ENCODE measurements around the gene MAU2.

MAU2 gene, protein sequence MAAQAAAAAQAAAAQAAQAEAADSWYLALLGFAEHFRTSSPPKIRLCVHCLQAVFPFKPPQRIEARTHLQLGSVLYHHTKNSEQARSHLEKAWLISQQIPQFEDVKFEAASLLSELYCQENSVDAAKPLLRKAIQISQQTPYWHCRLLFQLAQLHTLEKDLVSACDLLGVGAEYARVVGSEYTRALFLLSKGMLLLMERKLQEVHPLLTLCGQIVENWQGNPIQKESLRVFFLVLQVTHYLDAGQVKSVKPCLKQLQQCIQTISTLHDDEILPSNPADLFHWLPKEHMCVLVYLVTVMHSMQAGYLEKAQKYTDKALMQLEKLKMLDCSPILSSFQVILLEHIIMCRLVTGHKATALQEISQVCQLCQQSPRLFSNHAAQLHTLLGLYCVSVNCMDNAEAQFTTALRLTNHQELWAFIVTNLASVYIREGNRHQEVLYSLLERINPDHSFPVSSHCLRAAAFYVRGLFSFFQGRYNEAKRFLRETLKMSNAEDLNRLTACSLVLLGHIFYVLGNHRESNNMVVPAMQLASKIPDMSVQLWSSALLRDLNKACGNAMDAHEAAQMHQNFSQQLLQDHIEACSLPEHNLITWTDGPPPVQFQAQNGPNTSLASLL

DNA sequence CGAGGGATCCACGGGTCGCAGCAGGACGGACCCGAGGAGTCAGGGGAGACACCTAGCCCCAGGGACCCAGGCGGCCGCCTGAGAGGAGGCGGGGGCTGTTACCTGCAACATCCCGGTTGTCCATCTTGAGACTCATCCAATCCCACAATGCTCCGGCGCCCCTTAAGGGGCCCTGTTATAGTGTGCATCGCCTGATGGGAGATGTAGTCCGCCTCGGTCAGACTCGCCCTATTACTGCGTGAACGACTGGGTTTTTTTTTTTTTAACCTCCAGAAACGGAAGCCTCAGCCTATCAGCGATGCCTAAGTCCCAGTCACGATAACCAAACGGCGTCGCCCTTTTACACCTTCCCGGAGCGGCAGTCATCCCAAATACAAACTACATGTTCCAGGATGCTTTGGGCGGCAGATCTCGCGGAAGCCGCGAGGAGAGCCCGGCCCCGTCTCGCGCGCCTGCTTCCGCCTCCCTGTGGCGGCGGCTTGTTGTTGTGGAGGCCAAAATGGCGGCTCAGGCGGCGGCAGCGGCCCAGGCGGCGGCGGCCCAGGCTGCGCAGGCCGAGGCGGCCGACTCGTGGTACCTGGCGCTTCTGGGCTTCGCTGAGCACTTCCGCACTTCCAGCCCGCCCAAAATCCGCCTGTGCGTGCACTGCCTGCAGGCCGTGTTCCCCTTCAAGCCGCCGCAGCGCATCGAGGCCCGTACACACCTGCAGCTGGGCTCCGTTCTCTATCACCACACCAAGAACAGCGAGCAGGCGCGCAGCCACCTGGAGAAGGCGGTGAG, at the start of gene MAU2, which contains the start of gene SUGP1:
Gene MAU2, plus strand, starts transcription at position 469 of the 780 bp plus-strand sequence. Its CDS starts 31 bp downstream, at position 500.
Gene SUGP1, minus strand, starts transcription at position 149 of the 780 bp plus-strand sequence. Its CDS starts 13 bp downstream, at position 136.
- peak; percentile 92 to 93 for DNase-seq

DNA sequence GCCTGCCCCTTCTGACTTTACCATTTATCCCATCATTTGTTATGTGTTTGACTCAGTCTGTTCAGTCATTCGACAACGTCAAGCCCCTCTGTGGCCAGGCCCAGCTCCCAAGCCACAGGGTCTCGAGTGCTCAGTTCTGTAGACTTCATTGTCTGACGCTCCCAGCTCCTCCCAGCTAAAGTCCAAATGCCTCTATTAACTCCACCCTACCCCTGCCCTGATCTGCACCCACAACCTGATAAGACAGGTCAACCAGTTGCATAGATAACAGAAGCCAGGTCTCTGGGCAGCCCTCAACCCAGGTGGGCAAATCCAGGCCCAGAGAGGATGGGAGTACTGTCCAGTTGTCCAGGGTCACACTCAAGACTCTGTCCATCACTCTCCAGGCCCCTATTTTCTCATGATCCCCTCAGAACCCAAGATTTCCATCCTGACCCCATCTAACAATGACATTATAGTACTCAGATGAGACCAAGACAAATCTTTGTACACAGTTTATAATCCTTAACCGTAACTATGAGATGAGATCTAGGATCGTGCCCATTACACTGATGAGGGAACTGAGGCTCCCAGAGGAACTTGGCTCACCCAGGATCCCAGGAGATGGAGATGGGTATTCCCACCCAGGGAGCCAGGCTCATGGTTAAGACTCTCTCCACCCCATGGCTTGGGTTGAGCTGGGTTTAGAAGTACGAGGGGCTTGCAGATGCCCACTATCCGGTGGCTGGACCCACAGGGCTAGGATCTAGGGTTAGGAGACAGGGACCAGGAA, 48.6 kb upstream of the MAU2 start:
- no peak for DNase-seq

DNA sequence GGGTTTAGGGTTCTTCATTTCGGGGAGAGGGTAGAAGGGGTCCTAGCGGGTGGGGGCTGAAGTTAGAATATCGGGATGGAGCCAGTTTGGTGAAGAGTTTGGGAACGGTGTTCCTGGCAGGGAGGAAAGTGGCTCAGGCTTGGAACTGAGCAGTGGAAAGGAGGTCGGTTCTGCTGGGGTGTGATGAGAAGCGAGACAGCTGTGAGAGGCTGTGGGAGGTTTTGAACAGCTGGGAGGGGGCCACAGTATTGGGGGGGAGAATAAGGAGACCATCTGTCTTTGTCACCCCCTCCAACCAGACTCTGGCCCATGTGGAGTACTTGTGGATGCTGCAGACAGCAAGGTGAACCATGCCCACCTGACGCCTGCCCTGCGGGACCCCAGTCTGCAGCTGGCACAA, 46.5 kb upstream of the MAU2 start:
- DNase-seq, result no peak

DNA sequence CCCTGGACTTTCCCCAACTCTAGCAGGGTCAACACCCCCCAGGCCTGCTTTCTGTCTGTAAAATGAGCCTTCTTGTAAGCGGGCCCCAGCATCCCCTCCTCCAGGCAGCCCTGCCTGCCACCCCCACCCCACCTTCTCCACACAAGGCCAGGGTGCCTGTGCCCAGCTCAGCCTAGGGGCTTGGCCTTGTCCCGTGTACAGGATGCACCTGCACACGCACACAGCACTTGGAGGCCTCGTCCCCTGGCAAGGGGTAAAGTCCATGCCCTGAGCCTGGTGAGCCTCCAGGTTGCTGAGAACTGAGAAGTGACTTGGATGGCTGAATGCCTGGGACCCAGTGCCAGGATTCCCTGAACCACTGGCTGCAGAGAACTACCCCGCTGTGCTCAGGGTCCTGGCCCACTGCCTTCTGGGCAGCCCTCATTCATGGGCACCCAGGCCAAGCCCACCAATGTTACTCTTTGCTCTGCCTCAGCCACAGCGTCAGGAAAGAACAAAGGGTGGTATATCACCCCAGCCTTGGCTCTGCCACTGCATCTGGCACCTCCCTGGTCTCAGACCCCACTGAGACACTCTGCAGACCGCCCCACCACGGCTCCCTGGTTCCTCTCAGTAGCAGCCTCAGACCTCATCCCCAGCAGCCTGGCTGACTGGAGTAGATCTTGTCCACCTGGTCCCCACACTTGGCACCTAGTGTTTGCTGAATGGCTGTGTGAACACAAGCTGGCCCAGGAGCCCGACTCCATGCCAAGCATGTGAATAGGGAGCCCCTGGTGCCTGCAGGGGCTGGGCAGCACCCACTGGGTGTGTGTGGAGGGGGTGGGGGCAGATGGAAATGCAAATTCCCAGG, 45.7 kb upstream of the MAU2 start:
- no peak for DNase-seq

DNA sequence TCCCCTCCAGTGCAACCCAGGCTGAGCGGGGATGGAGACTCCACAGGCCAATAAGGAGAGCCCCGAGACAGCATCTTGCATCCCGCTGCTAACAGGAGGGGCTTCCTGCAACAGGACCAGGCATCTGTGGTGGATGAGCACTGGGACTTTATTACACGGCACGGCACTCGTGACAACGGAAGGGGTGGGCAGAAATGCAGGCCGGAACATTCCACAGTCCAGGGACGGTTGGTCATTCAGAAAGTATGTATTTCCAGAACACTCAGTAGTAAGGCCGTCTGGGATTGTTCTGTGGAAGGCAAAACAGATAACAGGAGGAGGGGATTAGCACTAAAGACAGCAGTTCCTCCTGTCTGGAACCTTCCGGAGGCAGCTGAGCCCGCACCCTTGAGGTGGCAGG, 44.2 kb upstream of the MAU2 start:
- no peak for DNase-seq

DNA sequence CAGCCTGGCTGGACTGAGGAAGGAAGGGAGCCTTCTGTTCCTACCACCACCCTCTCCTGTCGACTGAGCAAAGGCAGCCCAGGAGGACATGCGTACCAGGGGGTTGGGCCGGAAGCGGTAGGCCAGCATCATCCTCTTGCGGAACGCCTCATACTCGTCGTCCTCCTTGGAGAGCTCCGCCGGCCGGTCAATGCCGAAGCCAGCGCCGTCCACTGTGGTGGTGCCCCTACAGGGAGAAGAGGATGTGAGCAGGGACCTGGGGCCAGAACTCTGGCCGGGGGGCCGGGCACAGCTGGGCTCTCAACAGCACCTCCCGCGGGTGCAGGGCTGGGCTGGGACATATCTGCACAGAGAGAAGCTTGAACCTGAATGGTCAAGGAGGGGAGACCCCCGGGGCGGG, 43.8 kb upstream of the MAU2 start:
- DNase-seq, result no peak

DNA sequence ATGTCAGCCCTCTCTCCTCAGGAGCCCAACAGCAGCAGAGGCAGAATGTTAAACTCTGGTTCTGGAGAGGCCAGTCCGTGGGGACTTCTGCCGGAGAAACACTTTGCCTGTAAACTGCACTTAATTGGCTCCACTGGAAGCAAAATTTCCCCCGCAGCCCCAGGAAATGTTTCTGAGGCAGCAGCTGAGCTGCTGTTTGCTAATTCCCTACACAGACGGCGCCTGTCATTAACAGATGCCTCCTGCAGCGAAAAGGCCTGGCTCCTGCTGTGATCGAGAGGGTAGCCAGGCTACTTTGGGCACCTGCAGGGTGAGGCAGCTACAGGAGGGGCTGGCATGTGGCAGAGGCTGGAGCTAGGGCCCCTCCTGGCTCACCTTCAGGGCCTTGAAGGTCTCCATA, 42.3 kb upstream of the MAU2 start:
- peak; percentile 90 to 95 for DNase-seq

DNA sequence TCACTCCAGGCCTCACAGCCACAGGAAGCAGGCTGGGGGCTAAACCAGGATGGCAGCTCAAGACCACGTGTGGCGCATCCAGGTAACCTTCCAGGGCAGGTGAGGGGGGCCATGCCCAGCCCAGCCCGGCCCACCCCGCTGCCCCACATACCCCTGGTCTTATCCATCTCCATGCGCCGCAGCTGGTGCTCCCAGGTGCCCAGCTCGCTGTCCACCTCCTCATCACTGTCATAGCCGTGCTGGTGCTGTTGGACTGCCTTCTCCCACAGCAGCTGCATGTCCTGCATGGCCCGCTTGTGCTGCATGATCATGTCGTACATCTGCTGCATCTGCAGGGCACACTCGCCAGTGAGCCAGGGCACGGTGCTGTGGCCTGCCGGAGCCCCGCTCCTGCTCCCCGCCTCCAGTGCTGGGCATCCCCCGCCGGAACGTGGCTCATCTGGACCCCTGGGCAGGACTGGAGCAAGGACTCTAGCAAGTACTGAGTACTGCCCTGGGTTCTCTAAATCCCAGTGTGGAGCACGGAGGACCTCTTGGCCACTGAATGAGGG, 41.5 kb upstream of the MAU2 start:
- no peak for DNase-seq

DNA sequence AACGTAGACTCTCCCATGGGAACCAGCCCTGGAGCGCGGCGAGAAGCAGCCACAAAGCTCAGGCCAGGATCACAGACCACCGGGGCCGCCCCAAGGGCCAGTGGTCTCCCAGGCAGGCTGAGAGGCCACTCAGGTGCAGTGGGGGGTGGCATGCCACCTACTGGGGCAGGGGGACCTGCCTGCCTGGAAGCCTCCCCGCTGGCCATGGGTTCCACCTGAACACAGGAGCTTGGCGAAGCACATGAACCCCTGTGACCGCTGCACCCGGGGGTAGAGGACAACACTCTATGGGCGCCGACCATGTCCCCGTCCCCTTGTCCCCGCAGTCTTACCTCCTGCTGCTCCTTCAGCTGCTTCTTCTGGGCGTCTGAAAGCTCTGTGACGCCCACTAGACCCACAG, 40.8 kb upstream of the MAU2 start:
- DNase-seq, result no peak

DNA sequence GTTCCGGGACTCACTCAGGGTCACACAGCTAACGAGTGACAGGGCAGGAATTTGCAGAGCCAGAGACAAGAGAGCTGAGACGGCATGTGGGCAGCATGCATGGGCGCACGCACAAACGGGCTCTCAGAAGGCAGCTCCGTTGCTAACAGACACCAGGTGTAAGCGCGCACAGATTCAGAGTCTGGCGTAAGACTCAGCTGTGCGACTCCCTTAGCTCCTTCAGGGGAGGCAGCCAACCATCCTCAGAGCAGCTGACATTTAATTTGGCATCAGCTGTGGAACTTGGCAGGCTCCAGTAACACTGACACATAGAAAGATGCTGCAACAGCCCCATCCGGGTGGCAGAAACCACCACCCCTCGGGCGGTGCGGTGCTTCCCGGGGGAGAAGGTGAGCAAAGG, 40.1 kb upstream of the MAU2 start:
- DNase-seq, result peak; percentile 31 to 50

DNA sequence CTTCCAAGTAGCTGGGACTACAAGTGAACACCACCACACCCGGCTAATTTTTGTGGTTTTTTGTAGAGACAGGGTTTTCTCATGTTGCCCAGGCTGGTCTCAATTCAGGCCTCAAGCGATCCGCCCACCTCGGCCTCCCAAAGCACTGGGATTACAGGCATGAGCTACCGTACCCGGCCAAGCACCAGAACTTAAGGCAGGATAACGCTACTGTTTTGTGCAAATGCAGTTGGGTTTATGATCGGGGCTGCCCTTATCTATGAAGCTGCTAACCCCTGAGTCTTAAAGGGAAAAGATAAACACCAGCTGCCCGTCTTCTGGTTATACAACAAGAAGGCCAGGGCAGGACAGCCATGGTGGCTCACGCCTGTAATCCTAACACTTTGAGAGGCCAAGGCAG, 34.9 kb upstream of the MAU2 start:
- no peak for DNase-seq

DNA sequence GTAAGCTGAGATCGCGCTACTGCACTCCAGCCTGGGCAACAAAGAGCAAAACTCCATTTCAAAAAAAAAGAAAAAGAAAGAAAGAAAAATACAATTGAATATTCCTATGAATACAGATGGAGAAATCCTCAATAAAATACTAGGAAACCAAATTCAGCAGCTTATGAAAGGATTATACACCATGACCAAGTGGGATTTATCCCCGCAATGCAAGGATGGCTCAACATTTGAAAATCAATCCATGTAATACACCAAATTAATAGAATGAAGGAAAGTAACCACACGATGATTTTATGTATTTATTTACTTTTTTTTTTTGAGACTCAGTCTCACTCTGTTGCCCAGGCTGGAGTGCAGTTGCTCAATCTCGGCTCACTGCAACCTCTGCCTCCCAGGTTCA, 28.0 kb upstream of the MAU2 start:
- DNase-seq, result no peak

DNA sequence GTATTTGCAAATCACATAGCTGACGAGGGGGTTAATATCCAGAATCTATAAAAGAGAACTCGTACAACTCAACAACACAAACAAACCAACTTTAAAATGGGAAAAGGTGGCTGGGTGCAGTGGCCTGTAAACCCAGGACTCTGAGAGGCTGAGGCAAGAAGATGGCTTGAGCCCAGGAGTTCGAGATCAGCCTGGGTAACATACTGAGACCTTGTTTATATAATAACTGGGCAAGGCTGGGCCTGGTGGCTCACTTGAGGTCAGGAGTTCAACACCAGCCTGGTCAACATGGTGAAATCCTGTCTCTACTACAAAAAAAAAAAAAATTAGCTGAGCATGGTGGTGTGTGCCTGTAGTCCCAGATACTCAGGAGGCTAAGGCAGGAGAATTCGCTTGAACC, 25.7 kb upstream of the MAU2 start:
- no peak for DNase-seq

DNA sequence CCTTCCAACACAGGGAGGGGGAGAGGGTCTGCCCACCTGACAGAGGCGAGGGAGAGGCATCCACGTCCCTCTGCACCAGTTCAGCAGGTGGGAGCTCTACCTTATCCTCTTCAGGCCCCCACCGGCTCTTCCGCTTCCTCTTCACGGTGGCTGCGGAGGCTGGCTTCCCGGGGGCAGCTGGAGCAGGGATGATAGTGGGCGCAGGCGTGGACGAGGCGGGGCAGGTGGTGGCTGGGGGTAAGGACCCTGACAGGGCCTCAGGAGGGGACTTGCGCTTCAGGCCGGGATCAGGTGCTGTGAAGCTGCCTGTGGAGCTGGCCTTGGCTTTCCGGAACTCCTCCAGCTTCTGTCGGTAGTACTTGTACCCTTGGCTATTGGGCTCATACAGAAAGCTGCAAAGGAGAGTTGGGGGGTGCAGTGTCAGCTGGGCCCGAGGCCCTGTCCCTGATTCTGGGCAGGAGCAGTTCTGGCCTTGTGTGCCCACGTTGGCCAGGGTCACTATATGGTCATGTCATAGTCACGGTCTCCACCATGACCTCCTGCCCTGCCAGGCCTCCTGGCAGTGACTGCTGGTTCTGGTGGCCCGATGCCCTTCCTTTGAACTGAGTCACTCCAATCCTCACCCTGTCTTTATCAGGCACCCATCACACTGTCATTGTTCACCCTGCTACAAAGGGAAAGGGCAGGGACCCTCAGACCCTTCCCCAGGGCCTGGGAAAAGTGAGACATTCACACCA, 23.5 kb upstream of the MAU2 start:
- DNase-seq, result no peak

DNA sequence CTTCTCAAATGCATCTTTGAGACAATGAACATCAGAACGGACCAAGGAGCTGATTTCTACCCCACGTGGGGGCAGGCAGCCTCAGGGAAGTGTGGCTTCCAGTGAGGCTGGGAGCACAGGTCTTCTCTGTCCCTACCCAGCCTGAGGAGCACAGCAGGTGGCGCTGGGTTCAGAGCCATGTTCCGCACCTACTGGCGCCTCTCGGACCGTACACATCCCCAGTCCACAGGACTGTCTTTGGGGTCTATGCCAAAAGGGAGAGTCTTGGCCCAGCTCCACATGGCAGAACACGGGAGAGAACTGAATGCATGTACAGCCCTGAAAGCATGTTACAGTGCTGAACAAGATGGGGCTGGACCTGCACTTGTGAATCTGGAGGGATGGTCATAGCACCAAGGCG, 22.9 kb upstream of the MAU2 start:
- DNase-seq, result no peak

DNA sequence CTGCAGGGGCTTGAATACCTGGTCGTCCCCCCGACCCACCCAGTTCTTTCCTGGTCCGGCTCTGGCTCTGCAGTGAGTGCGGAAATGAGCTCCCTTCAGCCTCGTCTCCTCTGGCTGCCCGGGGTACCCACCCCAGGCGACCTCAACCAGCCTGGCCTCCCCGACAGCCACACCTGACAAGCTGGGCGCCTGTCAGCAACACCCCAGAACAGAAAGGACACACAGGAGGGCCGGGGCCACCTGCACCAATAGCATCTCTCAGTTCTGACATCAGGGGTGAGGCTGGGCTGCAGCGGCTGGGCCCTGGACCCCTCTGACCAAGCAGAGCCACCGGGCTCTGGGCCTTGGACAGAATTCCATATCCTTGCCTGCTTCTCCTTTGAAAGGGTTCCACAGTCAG, 20.0 kb upstream of the MAU2 start:
- DNase-seq, result no peak

DNA sequence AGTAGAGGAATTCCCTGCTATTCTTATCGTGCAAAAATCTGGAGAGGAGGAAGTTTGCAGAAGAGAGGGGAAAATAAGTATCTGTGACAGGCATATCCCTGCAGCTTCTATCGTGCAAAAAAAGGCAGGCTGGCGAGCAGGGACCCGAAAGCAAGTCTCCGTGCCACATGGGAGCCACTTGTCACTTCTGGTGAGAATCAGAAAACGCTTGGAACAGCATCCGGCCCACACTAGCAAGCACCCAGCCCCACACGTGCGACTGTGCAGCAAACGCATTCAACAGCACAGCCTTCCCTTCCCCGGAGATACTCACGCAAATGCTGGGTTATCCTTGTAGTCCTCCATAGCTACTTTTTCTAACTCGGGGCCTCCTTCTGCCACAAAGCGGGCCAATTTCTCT, 17.2 kb upstream of the MAU2 start:
- no peak for DNase-seq

DNA sequence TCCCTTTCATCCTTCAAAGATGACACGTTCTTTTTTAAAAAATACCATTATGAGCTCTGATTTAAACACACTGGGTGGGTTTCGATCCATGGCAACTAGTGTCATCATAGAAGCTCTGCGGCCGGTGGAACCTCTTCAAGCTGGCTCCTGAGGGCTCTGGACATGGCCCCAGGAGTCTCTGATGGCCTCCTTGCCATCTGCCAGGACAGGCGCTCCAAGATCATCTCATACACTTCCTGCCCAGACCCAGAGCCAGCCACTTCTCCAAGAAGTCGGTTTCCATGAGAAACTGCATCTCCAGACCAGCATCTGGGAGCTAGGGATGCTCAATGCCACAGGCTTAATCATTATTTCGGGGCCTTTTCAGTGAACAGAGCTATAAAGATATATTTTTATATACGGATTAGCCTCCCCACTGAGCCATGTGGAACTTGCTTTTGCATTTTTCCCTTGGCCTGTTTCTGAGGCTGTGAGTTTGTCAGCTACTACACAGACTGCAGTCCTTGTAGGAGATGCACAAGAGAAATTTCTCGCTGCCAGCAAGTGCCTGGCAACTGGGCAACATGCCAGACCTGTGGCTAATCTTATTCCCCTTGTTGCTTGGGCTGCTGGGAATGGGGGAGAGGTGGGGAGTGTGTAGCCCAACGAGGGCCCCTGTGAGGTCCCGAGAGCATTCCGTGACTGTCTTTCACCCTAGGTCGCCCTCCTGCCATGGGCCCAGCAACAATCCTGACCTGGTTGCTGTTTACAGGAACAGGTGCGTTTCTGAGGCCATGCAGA, 16.3 kb upstream of the MAU2 start:
- no peak for DNase-seq

DNA sequence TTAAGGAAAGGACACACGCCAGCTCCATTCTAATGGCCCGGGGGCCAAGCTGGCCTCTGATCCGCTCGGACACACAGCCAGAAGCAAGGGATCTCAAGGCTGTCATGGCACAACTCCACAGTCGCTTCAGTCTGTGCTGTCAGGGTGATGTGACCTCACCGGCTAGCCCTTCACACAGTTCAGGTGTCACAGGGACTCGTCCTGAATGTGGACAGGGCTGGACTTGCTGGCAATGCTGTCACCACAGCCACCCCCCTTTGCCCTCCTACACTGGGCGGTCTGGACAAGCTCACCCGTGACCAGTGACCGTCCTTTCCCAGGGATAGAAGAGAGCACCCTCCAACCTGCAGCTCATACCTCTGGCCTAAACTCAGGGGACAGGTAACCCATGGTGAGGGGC, 15.6 kb upstream of the MAU2 start:
- DNase-seq, result no peak

DNA sequence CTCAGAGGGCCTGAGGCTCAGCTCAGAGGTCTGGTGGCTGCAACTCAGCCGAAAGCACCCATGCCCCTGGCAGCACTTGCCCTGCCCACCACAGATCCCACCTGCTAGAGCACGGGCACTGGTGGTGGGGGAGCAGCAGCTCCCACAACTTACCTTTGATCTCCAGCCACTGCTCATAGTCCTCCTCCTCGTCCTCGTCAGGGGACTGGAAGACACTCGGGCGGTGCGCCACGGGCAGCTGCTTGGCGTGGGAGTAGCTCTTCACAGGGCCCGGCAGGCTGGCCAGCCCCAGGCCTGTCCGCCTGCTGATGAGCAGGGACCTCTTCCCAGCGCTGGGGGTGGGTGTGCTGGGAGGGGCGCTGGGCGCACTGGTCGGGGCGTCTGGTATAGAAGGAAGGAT, 14.9 kb upstream of the MAU2 start:
- DNase-seq, result no peak

Data from NCI-H2081 (cell line).